Activated CD4-positive, alpha-beta memory T cell treated with anti-CD3 and anti-CD28 coated beads for 36 hours (primary cell): ENCODE results near the gene SPDYE5. TPM values are rescaled to one million over a fixed set of nuclear protein-coding genes. Genes with fewer than 3 reads are reported as not detected.

Experiments used
- total RNA-seq, 2 experiments: library from RNA; stranded (reverse); gene quantifications; one replicate each; pipeline ENCODE4 v1.2.3, GENCODE V29; 2021

The SPDYE5 gene
- total RNA-seq, 2 experiments from 2014 or later, result not detected

Other genes starting within 250 kb of the SPDYE5 start
- 1 to 10 TPM; 3.5 to 3.6 TPM for gene TRIM73, start 96.7 kb upstream of the SPDYE5 start, total RNA-seq
- 10 to 100 TPM; 55.3 to 61.2 TPM for gene POM121C, start 6.0 kb upstream of the SPDYE5 start, total RNA-seq
- gene HIP1, start 246.6 kb downstream of the SPDYE5 start, total RNA-seq, result 1 to 10 TPM; 7.9 to 8.2 TPM